Osteoblast (primary cell): ENCODE data around the gene APEH. TPM values are rescaled to one million over a fixed set of nuclear protein-coding genes. Genes with fewer than 3 reads are reported as not detected.

Experiments used
- DNase-seq: peaks from one replicate; pipeline ENCODE4 v3.0.0; 2011; ENCODE audit warnings: low spot score, mixed read lengths; ENCODE audit not compliant: insufficient read length; ENCODE audit errors: missing footprints
- H2AFZ ChIP-seq: 2 replicates; pipeline ENCODE4 v1.6.0; 2011; ENCODE audit warnings: mild to moderate bottlenecking, low read length
- H3K27ac ChIP-seq: 2 replicates; pipeline ENCODE4 v1.5.1; 2011; ENCODE audit warnings: mild to moderate bottlenecking, low read depth, low read length, moderate library complexity
- H3K27me3 ChIP-seq: 2 replicates; pipeline ENCODE4 v1.6.0; 2012; ENCODE audit warnings: mild to moderate bottlenecking, control low read depth, inconsistent platforms, low read length, moderate library complexity; ENCODE audit not compliant: insufficient read depth
- H3K36me3 ChIP-seq: 2 replicates; pipeline ENCODE4 v1.5.1; 2011; ENCODE audit warnings: mild to moderate bottlenecking, low read length, control low read depth, moderate library complexity; ENCODE audit not compliant: insufficient read depth
- H3K4me1 ChIP-seq: 2 replicates; pipeline ENCODE4 v1.5.1; 2011; ENCODE audit warnings: mild to moderate bottlenecking, low read length, control low read depth, moderate library complexity; ENCODE audit not compliant: insufficient read depth
- H3K4me2 ChIP-seq: 2 replicates; pipeline ENCODE4 v1.6.0; 2011; ENCODE audit warnings: mild to moderate bottlenecking, low read length; ENCODE audit not compliant: insufficient read depth
- H3K4me3 ChIP-seq: fragments of 200-600 bp; sonication (generic); 3 replicates; pipeline ENCODE4 v1.5.1; 2012; ENCODE audit warnings: mild to moderate bottlenecking, low read length, inconsistent platforms; ENCODE audit not compliant: insufficient read depth
- H3K79me2 ChIP-seq: 2 replicates; pipeline ENCODE4 v1.6.0; 2012; ENCODE audit warnings: mild to moderate bottlenecking, low read length, control low read depth, inconsistent platforms; ENCODE audit not compliant: insufficient read depth
- H3K9me3 ChIP-seq: 2 replicates; pipeline ENCODE4 v1.5.1; 2011; ENCODE audit warnings: low read depth, low read length, control low read depth
- H4K20me1 ChIP-seq: 2 replicates; pipeline ENCODE4 v1.6.0; 2012; ENCODE audit warnings: mild to moderate bottlenecking, low read length, control low read depth; ENCODE audit not compliant: insufficient read depth
- CTCF ChIP-seq: IDR thresholded peaks from 2 replicates; pipeline ENCODE4 v1.5.1; 2011; ENCODE audit warnings: mild to moderate bottlenecking, low read depth, low read length, moderate library complexity; ENCODE audit errors: extremely low read depth
- total RNA-seq: library from RNA; depleted of rRNA; stranded (reverse); fragments of >200 nt; gene quantifications from 2 replicates; pipeline ENCODE4 v1.2.3, GENCODE V29; 2012

APEH gene
- total RNA-seq, 1 donor: 98.8 TPM

DNA sequence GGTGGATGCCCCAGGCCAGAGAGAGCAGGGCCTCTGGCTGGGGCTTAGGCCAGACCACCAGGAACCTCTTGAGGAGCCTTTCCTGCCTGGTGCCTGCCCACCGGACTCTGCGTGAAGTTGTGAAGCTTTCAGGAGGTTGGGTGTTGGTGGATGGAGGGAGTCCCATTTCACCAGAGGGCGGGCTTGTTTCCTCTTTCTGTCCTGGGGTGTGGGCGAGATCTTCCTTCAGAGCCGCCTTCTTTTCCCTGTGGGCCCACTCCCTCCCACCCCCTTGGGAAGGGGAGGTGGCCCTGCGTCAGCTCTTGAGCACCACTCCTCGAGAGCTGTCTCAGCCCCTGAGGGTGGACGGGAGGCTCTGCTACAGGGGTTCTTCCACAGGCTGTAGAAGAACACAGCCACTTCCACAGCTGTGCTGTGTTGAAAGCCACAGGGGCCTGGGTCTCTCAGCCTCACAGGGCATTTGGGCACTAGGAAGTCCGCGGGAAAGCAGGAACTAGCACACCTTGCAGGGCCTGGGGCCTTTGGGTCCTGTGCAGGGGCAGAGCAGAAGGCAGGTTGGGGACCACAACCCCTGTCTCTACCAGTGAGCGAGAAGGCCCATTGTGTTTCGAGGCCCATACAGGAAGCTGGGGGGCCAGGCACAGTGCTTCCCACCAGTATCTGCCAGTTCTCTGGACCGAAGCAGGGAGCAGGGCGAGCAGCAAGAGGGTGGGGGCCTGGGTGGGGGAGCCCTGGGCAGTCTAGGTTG lies 43.2 kb downstream of the APEH start:
- H3K27ac ChIP-seq: no peak overlapping the region
- no peak overlapping the region for H3K4me3 ChIP-seq
- no peaks in the 10 kb centered on the region for H3K27me3 ChIP-seq
- H3K9me3 ChIP-seq: no peaks in the 10 kb centered on the region
- peak; percentile 43 for DNase-seq
- H2AFZ ChIP-seq: no peak overlapping the region
- peaks cover 6% of the 10 kb centered on the region for H3K4me1 ChIP-seq
- H3K36me3 ChIP-seq: peaks cover 17% of the 10 kb centered on the region
- peaks cover 14% of the 10 kb centered on the region for H4K20me1 ChIP-seq
- peaks cover 6% of the 10 kb centered on the region for H3K79me2 ChIP-seq
- TF ChIP-seq CTCF: no peak
- no peak overlapping the region for H3K4me2 ChIP-seq

DNA sequence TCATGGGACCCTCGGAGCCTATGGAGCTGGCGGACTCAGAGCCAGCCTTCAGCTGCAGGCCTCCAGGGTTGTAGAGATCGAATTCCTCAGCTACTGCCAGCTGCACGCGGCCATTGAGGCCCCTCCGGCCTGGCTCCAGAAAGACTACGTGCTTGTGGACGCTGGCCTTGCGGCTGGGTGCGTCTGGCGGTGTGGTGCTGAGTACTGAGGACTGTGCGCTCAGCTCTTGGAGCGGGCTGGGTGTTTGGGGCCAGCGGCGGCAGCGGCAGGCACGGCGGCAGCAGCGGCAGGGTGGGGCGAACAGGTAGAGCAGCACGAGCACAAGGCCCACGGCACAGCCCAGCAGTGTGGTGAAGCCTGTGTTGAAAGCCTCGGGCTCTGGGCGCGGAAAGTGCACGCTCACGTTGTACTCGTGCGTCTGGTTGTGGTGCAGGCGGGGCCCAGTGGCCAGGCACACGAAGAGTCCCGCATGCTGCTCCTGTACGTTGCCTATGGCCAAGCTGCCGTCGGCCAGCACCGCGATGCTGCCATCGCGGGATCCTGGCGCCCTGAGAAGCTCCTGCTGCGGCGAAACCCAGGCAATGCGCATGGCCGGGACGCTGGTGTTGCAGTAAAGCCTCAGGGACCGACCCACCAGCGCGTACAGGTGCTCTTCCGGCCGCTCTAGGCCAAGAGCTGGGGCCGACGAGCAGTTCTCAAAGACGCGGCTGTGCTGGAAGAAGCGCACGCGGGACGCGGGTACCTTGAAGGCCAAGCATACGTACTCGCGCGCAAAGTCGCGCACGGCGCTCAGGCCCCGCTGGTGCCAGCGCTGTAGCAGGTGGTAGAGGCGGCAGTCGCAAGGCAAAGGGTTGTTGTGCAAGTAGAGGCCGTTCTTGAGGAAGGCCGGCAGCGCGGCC lies 44.1 kb downstream of the APEH start:
- no peak for TF ChIP-seq CTCF
- H3K27me3 ChIP-seq: no peaks in the 10 kb centered on the region
- peaks cover 14% of the 10 kb centered on the region for H3K4me1 ChIP-seq
- peak overlapping the region; percentile 97 for H3K4me2 ChIP-seq
- no peak overlapping the region for H2AFZ ChIP-seq
- no peaks in the 10 kb centered on the region for H3K9me3 ChIP-seq
- DNase-seq: peak; percentile 80
- peaks cover 14% of the 10 kb centered on the region for H3K79me2 ChIP-seq
- H3K27ac ChIP-seq: no peak overlapping the region
- peaks cover 22% of the 10 kb centered on the region for H4K20me1 ChIP-seq
- peaks cover 20% of the 10 kb centered on the region for H3K36me3 ChIP-seq
- no peak overlapping the region for H3K4me3 ChIP-seq

DNA sequence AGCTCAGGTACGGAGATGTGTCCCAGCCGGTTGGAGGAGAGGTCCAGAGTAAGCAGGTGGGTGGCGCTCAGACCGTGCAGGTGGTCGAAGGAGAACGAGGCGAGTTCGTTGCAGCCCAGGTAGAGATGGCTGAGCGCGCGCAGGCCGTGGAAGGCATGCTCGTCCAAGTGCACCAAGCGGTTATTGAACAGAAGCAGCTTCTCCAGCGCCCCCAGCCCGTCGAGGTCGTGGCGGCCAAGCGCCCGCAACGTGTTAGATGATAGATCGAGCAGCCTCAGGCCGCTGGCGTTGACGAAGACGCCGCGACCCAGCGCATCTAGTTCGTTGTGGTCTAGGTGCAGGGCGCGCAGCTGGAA lies 44.7 kb downstream of the APEH start:
- H3K27me3 ChIP-seq: no peaks in the 10 kb centered on the region
- DNase-seq: peak; percentile 90
- H3K79me2 ChIP-seq: peaks cover 20% of the 10 kb centered on the region
- H3K4me1 ChIP-seq: peaks cover 15% of the 10 kb centered on the region
- peaks cover 22% of the 10 kb centered on the region for H4K20me1 ChIP-seq
- H3K4me2 ChIP-seq: peak overlapping the region; percentile 97
- TF ChIP-seq CTCF: no peak
- H2AFZ ChIP-seq: no peak overlapping the region
- H3K27ac ChIP-seq: no peak overlapping the region
- H3K9me3 ChIP-seq: no peaks in the 10 kb centered on the region
- H3K36me3 ChIP-seq: peaks cover 20% of the 10 kb centered on the region
- peak overlapping the region; percentile 70 for H3K4me3 ChIP-seq
